ENCODE measurements around the gene GARIN5A. TPM values are rescaled to one million over a fixed set of nuclear protein-coding genes. Genes with fewer than 3 reads are reported as not detected.

Gene GARIN5A
- 1 to 10 TPM in 3 of 4 donors, under 1 TPM in 1; 0.86 to 2.3 (median 1.9) TPM for total RNA-seq
- polyA plus RNA-seq, result 3.0 TPM
- long read RNA-seq, donor 1, partial matches to known transcripts, result 0 of 1 reads
- long read RNA-seq, donor 1, other reads (novel, unspliced or antisense), result 0 of 1 reads
- long read RNA-seq, donor 2, partial matches to known transcripts, result 0 of 3 reads
- long read RNA-seq, donor 2, other reads (novel, unspliced or antisense), result 0 of 3 reads
- long read RNA-seq, donor 3, partial matches to known transcripts, result 1 of 1 reads
- long read RNA-seq, donor 3, other reads (novel, unspliced or antisense), result 0 of 1 reads
- long read RNA-seq, donor 4, partial matches to known transcripts, result 0 of 1 reads
- long read RNA-seq, donor 4, other reads (novel, unspliced or antisense), result 0 of 1 reads

- intact Hi-C loops (cut with DNase I), result no loop called here
- ATAC-seq (peak; percentile 94 to 95), DNase-seq (peak; percentile 94 to 96 (median 96))
- Histone ChIP-seq H3K27me3 (ENCODE audit: control insufficient read depth, insufficient read depth) (no peaks in the 10 kb centered on the region), H3K9me3 (ENCODE audit: control insufficient read depth, low read length) (no peaks in the 10 kb centered on the region), H3K4me1 (ENCODE audit: control insufficient read depth, insufficient read depth, low read length) (peaks cover 4% of the 10 kb centered on the region), H3K4me3 (ENCODE audit: low read length) (peak within 1 kb of the TSS; percentile 78), H3K27ac (ENCODE audit: low read length) (peak within 1 kb of the TSS; percentile 48)
- 2% methylated on average over 58 of the region's 58 CpGs for WGBS
Measured at GRCh38 chr19:50476224-50476906, at the start of gene GARIN5A, which contains the start of gene EMC10. Gene GARIN5A (minus strand): TSS chr19:50476848. CDS start chr19:50476388, 460 bp downstream. Gene EMC10 (plus strand): TSS chr19:50476507. CDS start chr19:50476545, 38 bp downstream.

GRCh38 chr19:50522881-50523280 is 46.2 kb upstream of the GARIN5A start:
- WGBS, result 90% methylated on average over 10 of the region's 10 CpGs
- intact Hi-C loops (cut with DNase I), result no loop called here
- Histone ChIP-seq H3K4me3 (ENCODE audit: low read length) (no peak overlapping the region), H3K9me3 (ENCODE audit: control insufficient read depth, low read length) (no peaks in the 10 kb centered on the region), H3K4me1 (ENCODE audit: control insufficient read depth, insufficient read depth, low read length) (no peaks in the 10 kb centered on the region), H3K27me3 (ENCODE audit: control insufficient read depth, insufficient read depth) (no peaks in the 10 kb centered on the region), H3K27ac (ENCODE audit: low read length) (no peak overlapping the region)
- ATAC-seq, result no peak
- DNase-seq, result no peak

GRCh38 chr19:50520822-50521465 is 44.3 kb upstream of the GARIN5A start:
- no peak overlapping the region for H3K4me3 ChIP-seq (ENCODE audit: low read length)
- intact Hi-C loops (cut with DNase I), result no loop called here
- H3K27me3 ChIP-seq (ENCODE audit: control insufficient read depth, insufficient read depth), result no peaks in the 10 kb centered on the region
- no peak for DNase-seq
- H3K27ac ChIP-seq (ENCODE audit: low read length), result no peak overlapping the region
- ATAC-seq, result no peak
- H3K4me1 ChIP-seq (ENCODE audit: control insufficient read depth, insufficient read depth, low read length), result no peaks in the 10 kb centered on the region
- no peaks in the 10 kb centered on the region for H3K9me3 ChIP-seq (ENCODE audit: control insufficient read depth, low read length)
- WGBS, result 89% methylated on average over 17 of the region's 17 CpGs

- H3K4me1 ChIP-seq (ENCODE audit: control insufficient read depth, insufficient read depth, low read length), result no peaks in the 10 kb centered on the region
- no peaks in the 10 kb centered on the region for H3K27me3 ChIP-seq (ENCODE audit: control insufficient read depth, insufficient read depth)
- WGBS, result 97% methylated on average over 40 of the region's 40 CpGs
- no peak overlapping the region for H3K4me3 ChIP-seq (ENCODE audit: low read length)
- H3K27ac ChIP-seq (ENCODE audit: low read length), result no peak overlapping the region
- ATAC-seq, result no peak
- peak in 1 of 3 donors; percentile 46 for DNase-seq
- no peaks in the 10 kb centered on the region for H3K9me3 ChIP-seq (ENCODE audit: control insufficient read depth, low read length)
- intact Hi-C loops (cut with DNase I), result no loop called here
Measured at GRCh38 chr19:50519006-50519575, 42.4 kb upstream of the GARIN5A start.

DNA sequence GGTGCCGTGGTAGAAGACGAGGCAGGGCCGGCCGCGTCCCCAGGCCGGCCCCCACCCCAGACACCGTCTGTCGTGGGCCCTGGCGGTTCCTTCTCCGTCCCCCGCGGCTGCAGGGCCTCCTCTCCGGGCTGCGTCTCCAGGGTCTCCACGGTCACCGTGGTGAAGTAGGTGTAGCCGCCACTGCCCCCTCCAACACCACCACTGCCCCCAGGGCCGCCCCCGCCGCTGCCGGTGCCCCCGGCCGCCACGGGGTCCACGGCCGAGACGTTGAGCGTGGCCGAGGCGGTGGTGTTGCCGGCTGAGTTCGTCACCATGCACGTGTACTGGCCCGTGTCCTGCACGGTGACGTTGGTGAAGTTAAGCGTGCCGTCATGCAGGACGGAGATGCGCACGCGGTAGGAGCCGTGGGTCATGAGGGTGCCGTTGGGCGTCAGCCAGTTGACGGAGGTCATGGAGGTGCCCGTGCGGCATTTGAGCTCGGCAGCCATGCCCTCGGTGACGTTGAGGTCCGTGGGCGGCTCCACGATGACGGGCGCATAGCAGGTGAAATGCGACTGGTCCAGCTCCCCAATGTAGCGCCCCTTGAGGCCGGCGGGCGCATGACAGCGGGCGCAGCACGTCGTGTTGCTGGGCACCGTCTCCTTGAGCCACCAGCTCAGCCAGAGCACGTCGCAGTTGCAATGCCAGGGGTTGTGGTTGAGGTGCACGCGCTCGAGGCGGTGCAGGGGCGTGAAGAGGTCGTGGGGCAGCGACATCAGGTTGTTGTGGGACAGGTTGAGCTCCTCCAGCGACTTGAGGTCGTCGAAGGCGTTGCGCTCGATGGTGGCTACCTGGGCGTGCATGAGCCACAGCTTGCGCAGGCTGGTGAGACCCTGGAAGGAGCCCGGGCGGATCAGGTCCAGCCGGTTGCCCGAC is 41.7 kb upstream of the GARIN5A start:
- Histone ChIP-seq H3K4me1 (ENCODE audit: control insufficient read depth, insufficient read depth, low read length) (no peaks in the 10 kb centered on the region), H3K27me3 (ENCODE audit: control insufficient read depth, insufficient read depth) (no peaks in the 10 kb centered on the region), H3K4me3 (ENCODE audit: low read length) (no peak overlapping the region), H3K27ac (ENCODE audit: low read length) (no peak overlapping the region), H3K9me3 (ENCODE audit: control insufficient read depth, low read length) (no peaks in the 10 kb centered on the region)
- WGBS, result 97% methylated on average over 87 of the region's 87 CpGs
- no peak for ATAC-seq
- DNase-seq, result peak in 1 of 3 donors; percentile 53
- intact Hi-C loops (cut with DNase I), result no loop called here

GRCh38 chr19:50517704-50518075 is 41.0 kb upstream of the GARIN5A start:
- Histone ChIP-seq H3K4me3 (ENCODE audit: low read length) (no peak overlapping the region), H3K4me1 (ENCODE audit: control insufficient read depth, insufficient read depth, low read length) (no peaks in the 10 kb centered on the region), H3K9me3 (ENCODE audit: control insufficient read depth, low read length) (no peaks in the 10 kb centered on the region), H3K27me3 (ENCODE audit: control insufficient read depth, insufficient read depth) (no peaks in the 10 kb centered on the region), H3K27ac (ENCODE audit: low read length) (no peak overlapping the region)
- intact Hi-C loops (cut with DNase I), result no loop called here
- DNase-seq, result peak in 1 of 3 donors; percentile 50
- ATAC-seq, result no peak
- WGBS, result 97% methylated on average over 37 of the region's 37 CpGs

DNA sequence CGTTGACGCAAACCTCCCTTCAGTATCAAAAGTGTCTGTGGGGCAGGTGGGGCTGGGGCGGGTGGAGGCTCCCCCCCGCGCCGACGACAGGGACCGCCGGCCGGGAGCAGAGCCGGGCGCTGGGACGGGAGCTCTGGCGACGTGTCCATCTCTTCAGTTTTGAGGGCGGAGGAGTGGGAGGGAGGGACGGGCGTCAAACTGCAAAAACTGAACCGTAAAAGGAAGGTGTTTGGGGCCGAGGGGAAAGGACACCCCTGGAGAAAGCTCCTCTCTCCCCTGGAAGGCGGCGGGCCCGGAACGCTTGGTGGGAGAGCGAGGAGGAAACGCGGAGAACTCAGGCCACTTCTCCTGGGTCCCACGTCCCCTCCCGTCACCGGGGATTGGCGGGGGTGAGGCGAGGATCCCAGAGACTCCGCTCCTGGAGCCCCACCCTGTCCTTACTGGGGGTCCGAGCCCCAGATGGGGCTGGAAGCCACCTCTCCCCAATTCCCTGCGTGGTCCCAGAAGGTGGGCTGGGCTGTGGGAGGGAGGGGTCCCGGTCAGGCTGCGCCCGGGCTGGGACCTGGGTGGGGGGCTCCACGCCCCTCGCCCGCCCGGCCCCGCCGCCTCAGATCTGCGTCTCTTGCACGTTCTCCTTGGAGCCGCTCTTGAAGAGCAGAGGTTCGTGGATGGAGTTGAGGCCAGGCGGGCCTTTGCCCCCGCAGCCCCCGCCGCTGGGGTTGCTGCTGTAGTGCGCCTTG is 40.5 kb upstream of the GARIN5A start:
- DNase-seq (no peak), ATAC-seq (no peak)
- no peak overlapping the region for H3K4me3 ChIP-seq (ENCODE audit: low read length)
- no peaks in the 10 kb centered on the region for H3K9me3 ChIP-seq (ENCODE audit: control insufficient read depth, low read length)
- H3K4me1 ChIP-seq (ENCODE audit: control insufficient read depth, insufficient read depth, low read length), result no peaks in the 10 kb centered on the region
- H3K27me3 ChIP-seq (ENCODE audit: control insufficient read depth, insufficient read depth), result no peaks in the 10 kb centered on the region
- no peak overlapping the region for H3K27ac ChIP-seq (ENCODE audit: low read length)
- 78% methylated on average over 53 of the region's 53 CpGs for WGBS
- intact Hi-C loops (cut with DNase I), result no loop called here

- Histone ChIP-seq H3K9me3 (ENCODE audit: control insufficient read depth, low read length) (no peaks in the 10 kb centered on the region), H3K4me1 (ENCODE audit: control insufficient read depth, insufficient read depth, low read length) (no peaks in the 10 kb centered on the region), H3K27ac (ENCODE audit: low read length) (no peak overlapping the region), H3K27me3 (ENCODE audit: control insufficient read depth, insufficient read depth) (no peaks in the 10 kb centered on the region), H3K4me3 (ENCODE audit: low read length) (no peak overlapping the region)
- DNase-seq (no peak), ATAC-seq (no peak)
- whole genome bisulfite sequencing, result 73% methylated on average over 12 of the region's 12 CpGs
- intact Hi-C loops (cut with DNase I), result no loop called here
Measured at GRCh38 chr19:50516456-50516855, 39.8 kb upstream of the GARIN5A start.

DNA sequence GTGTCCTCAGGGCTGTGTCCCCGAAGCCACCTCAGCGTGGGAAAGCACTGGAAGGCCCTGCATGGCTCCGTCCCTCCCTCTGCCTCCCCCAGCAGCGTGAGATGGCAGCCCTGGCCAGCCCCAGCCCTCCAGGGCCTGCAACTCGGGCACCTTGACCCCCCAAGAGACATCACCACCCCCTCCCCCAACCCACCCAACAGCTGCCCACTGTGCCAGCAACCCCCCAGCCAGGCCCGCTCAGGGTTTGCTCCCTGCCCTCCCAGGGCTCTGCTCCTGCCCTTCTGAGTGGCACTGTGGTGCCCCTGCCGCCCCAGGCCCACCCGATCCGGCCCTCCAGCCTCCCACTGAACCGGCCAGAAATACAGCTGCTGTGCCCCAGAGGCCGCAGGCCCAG is 38.5 kb upstream of the GARIN5A start:
- no peak for DNase-seq

More for the DNA sequence above, 38.5 kb upstream of the GARIN5A start:
- Histone ChIP-seq H3K4me3 (ENCODE audit: low read length) (no peak overlapping the region), H3K4me1 (ENCODE audit: control insufficient read depth, insufficient read depth, low read length) (no peaks in the 10 kb centered on the region), H3K9me3 (ENCODE audit: control insufficient read depth, low read length) (no peaks in the 10 kb centered on the region), H3K27me3 (ENCODE audit: control insufficient read depth, insufficient read depth) (no peaks in the 10 kb centered on the region), H3K27ac (ENCODE audit: low read length) (no peak overlapping the region)
- 69% methylated on average over 11 of the region's 11 CpGs for WGBS
- intact Hi-C loops (cut with DNase I), result no loop called here
- no peak for ATAC-seq
